HFF-Myc (cell line): ENCODE measurements around the gene ABLIM2.

Experiments used
- DNase-seq: peaks from one replicate; pipeline ENCODE4 v3.0.0-alpha.2; 2011; ENCODE audit warnings: low read depth; ENCODE audit errors: extremely low read depth
- H3K4me3 ChIP-seq: replicated peaks from 2 replicates; pipeline ENCODE4 v1.5.1; 2011; ENCODE audit warnings: low read depth, mild to moderate bottlenecking, control low read depth, low read length
- CTCF ChIP-seq: IDR thresholded peaks from 2 replicates; pipeline ENCODE4 v1.5.1; 2012; ENCODE audit warnings: mild to moderate bottlenecking, low read depth, low read length, control low read depth; ENCODE audit errors: missing control alignments

ABLIM2 gene

GRCh38 chr4:8191136-8191747 is 32.6 kb upstream of the ABLIM2 start:
- no peak for TF ChIP-seq CTCF
- H3K4me3 ChIP-seq, result no peak overlapping the region
- DNase-seq, result no peak

DNA sequence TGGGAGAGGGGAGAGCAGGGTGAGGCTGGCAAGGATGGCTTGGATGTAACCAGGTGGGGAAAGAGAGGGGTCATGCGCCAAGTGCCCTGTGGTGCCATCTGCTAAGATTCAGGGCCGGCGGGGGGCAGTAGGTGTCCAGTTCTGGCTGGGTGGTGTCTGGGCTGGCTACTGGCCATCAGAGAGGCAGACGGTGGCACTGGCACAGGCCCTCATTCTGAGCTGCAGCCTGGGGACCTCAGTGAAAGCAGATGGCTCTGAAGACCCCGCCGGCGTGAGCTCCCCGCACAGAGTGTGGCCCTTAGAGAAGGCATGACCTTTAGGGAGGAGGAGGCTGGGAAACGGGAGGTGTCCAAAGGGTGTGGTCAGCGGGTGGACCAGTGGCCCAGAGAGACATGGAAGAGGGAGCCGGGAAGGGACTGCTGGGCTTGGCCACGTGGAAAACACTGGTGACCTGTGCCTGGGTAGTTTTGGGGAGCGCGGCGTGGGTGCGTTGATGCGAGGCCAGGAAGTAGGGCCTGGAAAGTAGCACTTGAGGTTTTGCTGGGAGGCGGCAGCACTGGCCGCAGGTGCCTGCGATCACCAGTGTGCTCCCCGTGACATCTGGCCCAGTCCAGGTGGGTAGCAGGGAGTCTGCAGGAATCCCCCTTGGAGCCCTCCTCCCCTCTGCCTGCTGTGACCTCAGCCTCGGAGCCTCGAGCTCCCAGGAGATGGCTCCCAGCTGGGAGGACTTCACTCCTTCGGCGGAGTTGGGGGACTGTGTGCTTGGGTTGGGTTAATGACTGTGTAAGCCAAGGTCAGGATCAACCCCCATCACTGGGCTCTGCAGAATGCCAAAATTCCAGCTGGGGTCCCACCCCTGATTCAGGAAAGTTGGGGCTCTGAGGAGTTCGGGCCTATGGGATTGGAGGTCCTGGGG is 31.2 kb upstream of the ABLIM2 start:
- no peak overlapping the region for H3K4me3 ChIP-seq
- no peak for TF ChIP-seq CTCF
- DNase-seq, result no peak

GRCh38 chr4:8188743-8189550 is 30.3 kb upstream of the ABLIM2 start:
- TF ChIP-seq CTCF, result no peak
- no peak overlapping the region for H3K4me3 ChIP-seq
- no peak for DNase-seq

DNA sequence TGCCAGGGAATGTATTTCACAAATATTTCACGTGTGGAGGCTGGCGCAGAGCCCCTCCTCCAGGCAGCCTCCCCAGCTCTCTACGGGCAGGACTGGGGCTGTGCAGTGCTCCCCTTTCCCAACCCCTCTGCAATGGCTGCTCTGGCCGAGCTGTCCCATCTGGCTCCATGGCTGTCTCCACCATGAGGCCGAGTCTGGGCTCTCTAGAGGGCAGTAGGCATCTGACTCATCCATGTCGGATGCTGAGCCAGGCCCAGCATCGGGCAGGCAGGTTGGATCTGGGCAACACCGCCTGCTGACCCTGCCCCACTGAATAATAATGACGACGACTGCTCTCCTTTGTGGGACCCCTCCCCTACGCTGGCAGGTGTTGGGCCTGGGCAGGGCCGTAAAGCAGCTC is 29.5 kb upstream of the ABLIM2 start:
- no peak for DNase-seq
- TF ChIP-seq CTCF, result no peak
- no peak overlapping the region for H3K4me3 ChIP-seq

- no peak for DNase-seq
- no peak overlapping the region for H3K4me3 ChIP-seq
- TF ChIP-seq CTCF, result no peak
These were observed 27.3 kb upstream of the ABLIM2 start for GRCh38 chr4:8185930-8186329.

GRCh38 chr4:8185295-8185694 is 26.7 kb upstream of the ABLIM2 start:
- no peak overlapping the region for H3K4me3 ChIP-seq
- TF ChIP-seq CTCF, result no peak
- peak; percentile 43 for DNase-seq
